Activated CD4-positive, alpha-beta T cell treated with anti-CD3 and anti-CD28 coated beads for 1 hour (primary cell): ENCODE data around the gene CERS3.

Experiments
- DNase-seq: peaks from one replicate; pipeline ENCODE4 v3.0.0-alpha.2; 2020

Gene CERS3

GRCh38 chr15:100373120-100373896 is 155.4 kb downstream of the CERS3 start:
- no peak for DNase-seq

GRCh38 chr15:100372739-100373119 is 156.0 kb downstream of the CERS3 start:
- DNase-seq: no peak

- no peak for DNase-seq
Measured at GRCh38 chr15:100355342-100355741, 173.4 kb downstream of the CERS3 start.

- DNase-seq: no peak
Measured at GRCh38 chr15:100353449-100353848, 175.3 kb downstream of the CERS3 start.

GRCh38 chr15:100350434-100351226 is 178.1 kb downstream of the CERS3 start:
- no peak for DNase-seq
